HEK293 (cell line): Measurements from ENCODE around the gene MTMR1.

Experiments used
- CTCF ChIA-PET: fragments of 350-600 bp; formaldehyde crosslinking; extraction: SDS; loops from one replicate; lab custom pipeline; 2021; ENCODE audit warnings: antibody characterized with exemption; lab: Yijun Ruan, JAX
- POLR2A ChIA-PET: fragments of 300-600 bp; formaldehyde crosslinking; extraction: SDS; loops from one replicate; lab custom pipeline; 2020; ENCODE audit warnings: antibody characterized with exemption, inconsistent platforms; lab: Yijun Ruan, JAX
- H3K27ac ChIP-seq: fragments of 200-500 bp; sonication (Bioruptor generic); 2 replicates; pipeline ENCODE4 v1.5.1; 2014; ENCODE audit warnings: low read depth, low read length, control low read depth, inconsistent platforms; ENCODE audit errors: extremely low read depth
- H3K36me3 ChIP-seq, 2 experiments: fragments of 200-500 bp in 1 of 2; sonication (Bioruptor generic) in 1 of 2; 1 replicate in 1 of 2; 2 replicates in 1 of 2; pipeline ENCODE4 v1.5.1; 2014 to 2017; ENCODE audit warnings: inconsistent platforms in 2 of 2, low read length in 2 of 2; ENCODE audit not compliant: control insufficient read depth in 2 of 2, insufficient read depth in 1 of 2
- H3K4me1 ChIP-seq: fragments of 200-500 bp; sonication (Bioruptor generic); 2 replicates; pipeline ENCODE4 v1.5.1; 2014; ENCODE audit warnings: mild to moderate bottlenecking, low read length, inconsistent platforms; ENCODE audit not compliant: control insufficient read depth, insufficient read depth
- H3K4me3 ChIP-seq: 2 replicates; pipeline ENCODE4 v1.5.1; 2011; ENCODE audit warnings: low read depth, mild to moderate bottlenecking, control low read depth, low read length, moderate library complexity
- H3K9me3 ChIP-seq: fragments of 200-500 bp; sonication (Bioruptor generic); 2 replicates; pipeline ENCODE4 v1.5.1; 2014; ENCODE audit warnings: low read depth, low read length, inconsistent platforms; ENCODE audit not compliant: control insufficient read depth, insufficient read depth
- FEZF1 ChIP-seq: fragments of 450-650 bp; formaldehyde crosslinking; IDR thresholded peaks from 2 replicates; pipeline ENCODE4 v1.5.1; 2016; ENCODE audit warnings: missing biosample characterization, missing genetic modification characterization
- KLF1 ChIP-seq: fragments of 450-650 bp; formaldehyde crosslinking; IDR thresholded peaks from 2 replicates; pipeline ENCODE4 v1.5.1; 2016; ENCODE audit warnings: missing biosample characterization, missing genetic modification characterization
- KLF16 ChIP-seq: fragments of 450-650 bp; formaldehyde crosslinking; IDR thresholded peaks from 2 replicates; pipeline ENCODE4 v1.5.1; 2017; ENCODE audit warnings: missing biosample characterization, missing genetic modification characterization
- PRDM10 ChIP-seq: fragments of 450-650 bp; formaldehyde crosslinking; IDR thresholded peaks from 2 replicates; pipeline ENCODE4 v1.5.1; 2016; ENCODE audit warnings: missing biosample characterization, missing genetic modification characterization
- ZBTB17 ChIP-seq: fragments of 450-650 bp; formaldehyde crosslinking; IDR thresholded peaks from 2 replicates; pipeline ENCODE4 v1.5.1; 2016; ENCODE audit warnings: missing biosample characterization, missing genetic modification characterization
- ZBTB8A ChIP-seq: fragments of 450-650 bp; formaldehyde crosslinking; IDR thresholded peaks from 2 replicates; pipeline ENCODE4 v1.5.1; 2016; ENCODE audit warnings: missing biosample characterization, missing genetic modification characterization
- ZNF138 ChIP-seq: fragments of 450-650 bp; formaldehyde crosslinking; IDR thresholded peaks from 2 replicates; pipeline ENCODE4 v1.5.1; 2016; ENCODE audit warnings: missing biosample characterization, missing genetic modification characterization, borderline replicate concordance
- ZNF146 ChIP-seq: fragments of 450-650 bp; formaldehyde crosslinking; IDR thresholded peaks from 2 replicates; pipeline ENCODE4 v1.5.1; 2016; ENCODE audit warnings: missing biosample characterization, missing genetic modification characterization
- ZNF157 ChIP-seq: fragments of 450-650 bp; formaldehyde crosslinking; IDR thresholded peaks from 2 replicates; pipeline ENCODE4 v1.5.1; 2016; ENCODE audit warnings: missing biosample characterization, missing genetic modification characterization
- ZNF174 ChIP-seq: fragments of 450-650 bp; formaldehyde crosslinking; IDR thresholded peaks from 2 replicates; pipeline ENCODE4 v1.5.0; 2017; ENCODE audit warnings: missing biosample characterization, mild to moderate bottlenecking, missing genetic modification characterization
- ZNF175 ChIP-seq: fragments of 450-650 bp; formaldehyde crosslinking; IDR thresholded peaks from 2 replicates; pipeline ENCODE4 v1.5.1; 2016; ENCODE audit warnings: missing biosample characterization, missing genetic modification characterization
- ZNF324 ChIP-seq: fragments of 450-650 bp; formaldehyde crosslinking; IDR thresholded peaks from 2 replicates; pipeline ENCODE4 v1.5.1; 2016; ENCODE audit warnings: missing biosample characterization, missing genetic modification characterization
- ZNF423 ChIP-seq: fragments of 450-650 bp; formaldehyde crosslinking; IDR thresholded peaks from 2 replicates; pipeline ENCODE4 v1.5.1; 2016; ENCODE audit warnings: missing biosample characterization, missing genetic modification characterization
- ZNF426 ChIP-seq: fragments of 450-650 bp; formaldehyde crosslinking; IDR thresholded peaks from 2 replicates; pipeline ENCODE4 v1.5.1; 2017; ENCODE audit warnings: missing biosample characterization, missing genetic modification characterization, mild to moderate bottlenecking, inconsistent platforms, moderate library complexity
- ZNF48 ChIP-seq: fragments of 450-650 bp; formaldehyde crosslinking; IDR thresholded peaks from 2 replicates; pipeline ENCODE4 v1.5.1; 2016; ENCODE audit warnings: missing biosample characterization, missing genetic modification characterization
- ZNF513 ChIP-seq: fragments of 450-650 bp; IDR thresholded peaks from 2 replicates; pipeline ENCODE4 v1.5.1; 2018; ENCODE audit warnings: missing biosample characterization, missing genetic modification characterization

MTMR1 gene

DNA sequence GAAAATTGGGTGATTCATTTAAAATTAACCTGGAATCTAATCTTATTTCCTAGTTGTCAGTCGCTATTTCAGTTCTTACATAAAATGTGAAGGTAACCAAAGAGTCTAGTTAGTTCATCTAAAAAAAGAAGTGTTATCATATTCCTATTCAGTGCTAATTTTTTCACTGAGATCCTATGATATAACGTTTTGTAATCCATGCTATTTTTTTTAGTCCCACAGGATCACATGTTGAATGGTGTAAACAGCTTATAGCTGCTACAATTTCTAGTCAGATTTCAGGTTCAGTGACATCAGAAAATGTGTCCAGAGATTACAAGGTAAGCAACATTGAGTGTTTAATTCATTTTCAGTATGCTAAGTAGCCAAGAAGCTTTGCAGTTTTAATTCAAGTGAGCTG, 5.8 kb downstream of the MTMR1 start:
- CTCF ChIA-PET, result interaction anchor here (1.4 to 2.4 kb wide), 5 partner anchors 9 to 759 kb away, joined by 4 to 17 read pairs (median 7); no protein-coding TSS in a partner anchor

DNA sequence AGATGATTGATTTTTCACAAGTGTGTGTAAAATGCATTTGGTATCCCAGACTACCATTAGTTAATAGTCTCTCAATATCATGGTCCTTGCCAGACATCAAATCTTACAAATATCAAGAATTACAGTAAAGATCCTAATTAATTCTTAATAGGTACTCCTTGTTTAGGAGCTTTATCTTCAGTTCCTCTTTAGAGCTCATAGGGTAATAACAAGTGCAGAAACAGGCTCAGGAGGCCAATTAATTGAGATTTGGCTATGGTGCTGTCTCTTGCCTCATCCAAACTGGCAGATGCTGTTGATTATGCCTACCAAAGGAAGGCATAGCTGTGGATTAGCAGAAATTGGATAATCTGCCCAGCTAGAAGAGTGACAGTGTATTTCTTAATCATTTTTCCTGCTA, 6.9 kb downstream of the MTMR1 start:
- peaks cover 5 to 26% of the 10 kb centered on the region in 2 experiments for H3K36me3 ChIP-seq
- CTCF ChIA-PET, result interaction anchor here (0.6 to 2.4 kb wide), 5 partner anchors 10 to 748 kb away, joined by 3 to 17 read pairs (median 5); no protein-coding TSS in a partner anchor
- TF ChIP-seq ZBTB17 (peak; percentile 38; the same call in 1 of the 2 replicates), ZNF48 (tag by site-specific recombination) (no peak)
- TF ChIP-seq, all 188 proteins: peak for 1
- POLR2A ChIA-PET, result no interaction called here
- no peaks in the 10 kb centered on the region for H3K9me3 ChIP-seq
- no peak overlapping the region for H3K4me3 ChIP-seq
- H3K27ac ChIP-seq, result no peak overlapping the region
- no peaks in the 10 kb centered on the region for H3K4me1 ChIP-seq

More for the DNA sequence above, 5.8 kb downstream of the MTMR1 start:
- Histone ChIP-seq H3K4me1 (no peaks in the 10 kb centered on the region), H3K36me3 (peaks cover 0 to 22% of the 10 kb centered on the region in 2 experiments; a peak in 2 of 3 replicates), H3K4me3 (no peak overlapping the region), H3K27ac (no peak overlapping the region), H3K9me3 (no peaks in the 10 kb centered on the region)
- POLR2A ChIA-PET, result no interaction called here
- TF ChIP-seq ZNF175 (tag by site-specific recombination) (no peak), ZNF138 (tag by site-specific recombination) (no peak), ZNF426 (tag by site-specific recombination) (no peak), ZNF174 (tag by site-specific recombination) (no peak), ZNF324 (no peak), ZBTB8A (tag by site-specific recombination) (no peak), KLF1 (tag by site-specific recombination) (no peak), ZNF146 (no peak), FEZF1 (tag by site-specific recombination) (no peak), KLF16 (tag by site-specific recombination) (no peak), PRDM10 (tag by site-specific recombination) (no peak), ZNF157 (tag by site-specific recombination) (no peak)

DNA sequence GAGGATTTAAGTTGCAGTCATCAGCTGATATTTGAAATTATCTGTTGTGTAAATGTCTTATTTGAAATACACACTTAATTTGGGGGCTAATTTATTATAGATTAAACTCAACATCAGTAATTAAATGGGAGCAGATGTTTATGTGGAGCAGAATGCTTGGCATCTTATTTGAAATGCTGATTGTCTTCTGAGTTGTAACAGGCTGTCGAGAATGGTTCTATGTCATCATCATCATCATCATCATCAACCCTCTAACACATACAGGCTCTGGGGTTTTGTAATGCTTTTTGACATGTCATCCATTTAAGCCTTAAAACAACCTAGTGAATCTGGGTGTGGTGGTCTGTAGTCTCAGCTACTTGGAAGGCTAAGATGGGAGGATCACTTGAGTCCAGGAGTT, 8.2 kb downstream of the MTMR1 start:
- TF ChIP-seq ZNF513 (tag by site-specific recombination), result peak; percentile 51; the same call in 1 of the 2 replicates
- no peak for TF ChIP-seq ZNF423 (tag by site-specific recombination)
- H3K4me3 ChIP-seq, result no peak overlapping the region
- POLR2A ChIA-PET, result interaction anchor here (0.7 kb wide), 1 partner anchor 9 kb away, joined by 3 read pairs; the partner anchor contains the start of gene MTMR1
- peaks cover 5 to 26% of the 10 kb centered on the region in 2 experiments for H3K36me3 ChIP-seq
- no peaks in the 10 kb centered on the region for H3K9me3 ChIP-seq
- CTCF ChIA-PET, result interaction anchor here (1.7 kb wide), 1 partner anchor 13 kb away, joined by 3 read pairs; no protein-coding TSS in a partner anchor
- H3K27ac ChIP-seq, result no peak overlapping the region
- H3K4me1 ChIP-seq, result no peaks in the 10 kb centered on the region
